Esophagus mucosa (tissue), 1 donor: ENCODE measurements around the gene SLC39A2. TPM values are rescaled to one million over a fixed set of nuclear protein-coding genes. Genes with fewer than 3 reads are reported as not detected.
A peak's percentile ranks its signal among the peaks of the same experiment; 100 is the strongest.
"Not testable (repeated sequence)": the region's sequence is repeated elsewhere in the genome, so short reads cannot be mapped to it uniquely, and the experiment has no call there.

ENCODE experiments used
- ATAC-seq: fragments of 200-7000 bp; cut with Tn5 transposase; one replicate; pipeline ENCODE4 v1.9.1; 2020
- total RNA-seq: library from RNA; stranded (reverse); gene quantifications from one replicate; pipeline ENCODE4 v1.2.4, GENCODE V29; 2023
- donor health status: DM: yes; HTN: yes; CAD: no.

The SLC39A2 gene
- total RNA-seq = 15.7 TPM

- ATAC-seq = peak; percentile 95
These were observed at the start of gene SLC39A2 for GRCh38 chr14:20998674-20999366. Gene SLC39A2, plus strand, starts transcription at chr14:20999293. Its CDS starts 154 bp downstream, at chr14:20999447.

- ATAC-seq = not testable (repeated sequence)
These were observed 44.2 kb upstream of the SLC39A2 start, which contains the start of gene RNASE2 for GRCh38 chr14:20954736-20955537. Gene RNASE2, plus strand, starts transcription at chr14:20955487. Its CDS starts 285 bp downstream, at chr14:20955772.

GRCh38 chr14:20955538-20955873 is 43.6 kb upstream of the SLC39A2 start:
- not testable (repeated sequence) for ATAC-seq

- no peak for ATAC-seq
These were observed 42.6 kb upstream of the SLC39A2 start for GRCh38 chr14:20956376-20956976.

GRCh38 chr14:20958946-20959345 is 40.1 kb upstream of the SLC39A2 start:
- ATAC-seq = not testable (repeated sequence)

GRCh38 chr14:20969336-20969735 is 29.8 kb upstream of the SLC39A2 start:
- ATAC-seq = no peak

GRCh38 chr14:20970647-20970982 is 28.5 kb upstream of the SLC39A2 start:
- no peak for ATAC-seq

- ATAC-seq = peak; percentile 94
These were observed 27.9 kb upstream of the SLC39A2 start for GRCh38 chr14:20970983-20971704.

- no peak for ATAC-seq
These were observed 27.4 kb upstream of the SLC39A2 start for GRCh38 chr14:20971705-20972021.

GRCh38 chr14:20973501-20973900 is 25.6 kb upstream of the SLC39A2 start:
- no peak for ATAC-seq

- no peak for ATAC-seq
These were observed 22.8 kb upstream of the SLC39A2 start for GRCh38 chr14:20976291-20976690.

- ATAC-seq = no peak
These were observed 20.4 kb upstream of the SLC39A2 start for GRCh38 chr14:20978687-20979086.

GRCh38 chr14:20980906-20981305 is 18.2 kb upstream of the SLC39A2 start:
- ATAC-seq = no peak

- ATAC-seq = no peak
These were observed 16.3 kb upstream of the SLC39A2 start for GRCh38 chr14:20982646-20983369.

GRCh38 chr14:20985650-20986049 is 13.4 kb upstream of the SLC39A2 start:
- not testable (repeated sequence) for ATAC-seq

- peak; percentile 83 for ATAC-seq
These were observed 12.3 kb upstream of the SLC39A2 start for GRCh38 chr14:20986811-20987210.

GRCh38 chr14:20988717-20989470 is 10.2 kb upstream of the SLC39A2 start:
- no peak for ATAC-seq

GRCh38 chr14:20989471-20989786 is 9.7 kb upstream of the SLC39A2 start:
- ATAC-seq = no peak

GRCh38 chr14:20989787-20990600 is 9.1 kb upstream of the SLC39A2 start, which contains the start of gene METTL17:
Gene METTL17, plus strand, starts transcription at chr14:20989980. Its CDS starts 23 bp downstream, at chr14:20990003.
- ATAC-seq = peak; percentile 86

- ATAC-seq = no peak
These were observed 2.6 kb upstream of the SLC39A2 start for GRCh38 chr14:20996521-20996920.

GRCh38 chr14:20997115-20997514 is 2.0 kb upstream of the SLC39A2 start:
- peak; percentile 24 for ATAC-seq
